SK-N-MC (cell line): ENCODE data around the gene GMDS.

ENCODE experiments used
- EZH2 ChIP-seq: fragments of 200-600 bp; sonication (generic); IDR thresholded peaks from one replicate; pipeline ENCODE4 v1.6.1; 2017; ENCODE audit warnings: antibody characterized with exemption
- POLR2AphosphoS5 ChIP-seq: IDR thresholded peaks from 2 replicates; pipeline ENCODE4 v1.6.1; 2012; ENCODE audit warnings: mild to moderate bottlenecking, low read depth, low read length, borderline replicate concordance

GRCh38 chr6:1836690-1837089, 408.7 kb downstream of the GMDS start:
- TF ChIP-seq POLR2AphosphoS5 (no peak), EZH2 (no peak)
